GM21619 (cell line): ENCODE results near the gene SPESP1.
"Not testable (repeated sequence)": the region's sequence is repeated elsewhere in the genome, so short reads cannot be mapped to it uniquely, and the experiment has no call there.

ENCODE experiments used
- ATAC-seq: cut with Tn5 transposase; IDR thresholded peaks from one replicate; pipeline ENCODE4 v1.9.1; 2021; ENCODE audit not compliant: unreplicated experiment

The SPESP1 gene

GRCh38 chr15:68962465-68962864 lies 32.1 kb downstream of the SPESP1 start:
- ATAC-seq = no peak

- not testable (repeated sequence) for ATAC-seq
These were observed 33.4 kb downstream of the SPESP1 start for GRCh38 chr15:68963719-68964118.

GRCh38 chr15:68966996-68967395 lies 36.7 kb downstream of the SPESP1 start:
- ATAC-seq = no peak

GRCh38 chr15:68967948-68968347 lies 37.6 kb downstream of the SPESP1 start:
- no peak for ATAC-seq

- no peak for ATAC-seq
These were observed 39.0 kb downstream of the SPESP1 start for GRCh38 chr15:68969298-68969697.

- ATAC-seq = no peak
These were observed 42.1 kb downstream of the SPESP1 start for GRCh38 chr15:68972201-68973065.

- not testable (repeated sequence) for ATAC-seq
These were observed 45.4 kb downstream of the SPESP1 start for GRCh38 chr15:68975651-68976160.

- not testable (repeated sequence) for ATAC-seq
These were observed 47.1 kb downstream of the SPESP1 start for GRCh38 chr15:68977426-68977825.

GRCh38 chr15:68979006-68979405 lies 48.7 kb downstream of the SPESP1 start:
- no peak for ATAC-seq

GRCh38 chr15:68979816-68980215 lies 49.5 kb downstream of the SPESP1 start:
- ATAC-seq = no peak

- no peak for ATAC-seq
These were observed 50.5 kb downstream of the SPESP1 start for GRCh38 chr15:68980786-68981185.

GRCh38 chr15:68981941-68982340 lies 51.6 kb downstream of the SPESP1 start:
- ATAC-seq = no peak

GRCh38 chr15:68982976-68983563 lies 52.7 kb downstream of the SPESP1 start:
- no peak for ATAC-seq

GRCh38 chr15:68983961-68984481 lies 53.7 kb downstream of the SPESP1 start:
- no peak for ATAC-seq

- no peak for ATAC-seq
These were observed 54.3 kb downstream of the SPESP1 start for GRCh38 chr15:68984586-68984985.

GRCh38 chr15:68985361-68985891 lies 55.1 kb downstream of the SPESP1 start:
- ATAC-seq = no peak

GRCh38 chr15:68986322-68986721 lies 56.0 kb downstream of the SPESP1 start:
- no peak for ATAC-seq

GRCh38 chr15:68987120-68987519 lies 56.8 kb downstream of the SPESP1 start:
- no peak for ATAC-seq

- ATAC-seq = no peak
These were observed 57.4 kb downstream of the SPESP1 start for GRCh38 chr15:68987676-68988075.

- no peak for ATAC-seq
These were observed 59.4 kb downstream of the SPESP1 start for GRCh38 chr15:68989541-68990230.
